HepG2 (cell line): ENCODE data around the gene STIP1. TPM values are rescaled to one million over a fixed set of nuclear protein-coding genes. Genes with fewer than 3 reads are reported as not detected.

ENCODE experiments used
- AHR ChIP-seq: IDR thresholded peaks from 2 replicates; pipeline ENCODE4 v1.6.1; 2018; ENCODE audit warnings: missing genetic modification reagents, missing compliant biosample characterization
- CEBPG ChIP-seq: IDR thresholded peaks from 2 replicates; pipeline ENCODE4 v1.6.1; 2016
- CHCHD3 ChIP-seq: sonication (generic); formaldehyde crosslinking; IDR thresholded peaks from 2 replicates; pipeline ENCODE4 v1.8.0; 2022; ENCODE audit warnings: mild to moderate bottlenecking, missing genetic modification reagents, moderate library complexity
- EED ChIP-seq: sonication (generic); formaldehyde crosslinking; IDR thresholded peaks from 2 replicates; pipeline ENCODE4 v1.5.0; 2020; ENCODE audit warnings: mild to moderate bottlenecking, missing genetic modification reagents
- MNT ChIP-seq: fragments of 450-650 bp; IDR thresholded peaks from 2 replicates; pipeline ENCODE4 v1.6.1; 2016
- NKX3-1 ChIP-seq: sonication (generic); formaldehyde crosslinking; IDR thresholded peaks from 2 replicates; pipeline ENCODE4 v1.5.0; 2020; ENCODE audit warnings: missing genetic modification reagents
- RBM22 ChIP-seq: fragments of 200-400 bp; formaldehyde crosslinking; optimal IDR thresholded peaks from 2 replicates; pipeline ENCODE3; 2017; ENCODE audit warnings: mild to moderate bottlenecking, low read length, moderate library complexity
- RXRA ChIP-seq: sonication (generic); formaldehyde crosslinking; IDR thresholded peaks from 2 replicates; pipeline ENCODE4 v1.5.1; 2020; ENCODE audit warnings: missing genetic modification reagents
- SIX4 ChIP-seq: sonication (generic); formaldehyde crosslinking; IDR thresholded peaks from 2 replicates; pipeline ENCODE4 v1.4.0; 2020; ENCODE audit warnings: missing genetic modification reagents
- SMYD3 ChIP-seq: sonication (generic); formaldehyde crosslinking; IDR thresholded peaks from 2 replicates; pipeline ENCODE4 v1.8.1; 2023; ENCODE audit warnings: mild to moderate bottlenecking, missing genetic modification reagents
- TBL1XR1 ChIP-seq: fragments of 150-350 bp; IDR thresholded peaks from 2 replicates; pipeline ENCODE4 v1.6.1; 2014; ENCODE audit warnings: borderline replicate concordance, low read length; ENCODE audit not compliant: partially characterized antibody
- ZBTB40 ChIP-seq, 2 experiments: fragments of 450-650 bp in 1 of 2; sonication (generic) in 1 of 2; formaldehyde crosslinking in 1 of 2; IDR thresholded peaks; 2 replicates each; pipeline versions ENCODE4 v1.6.1 to v1.8.0; 2016 to 2022; ENCODE audit warnings: antibody characterized with exemption in 1 of 2, mild to moderate bottlenecking in 1 of 2, missing genetic modification reagents in 1 of 2
- ZMYM3 ChIP-seq: sonication (generic); formaldehyde crosslinking; IDR thresholded peaks from 2 replicates; pipeline ENCODE4 v1.5.1; 2020; ENCODE audit warnings: mild to moderate bottlenecking, missing genetic modification reagents
- ZNF382 ChIP-seq: sonication (generic); formaldehyde crosslinking; IDR thresholded peaks from 2 replicates; pipeline ENCODE4 v1.5.0; 2020; ENCODE audit warnings: missing genetic modification reagents, mild to moderate bottlenecking, borderline replicate concordance
- ZNF572 ChIP-seq: sonication (generic); formaldehyde crosslinking; IDR thresholded peaks from 2 replicates; pipeline ENCODE4 v1.5.1; 2020; ENCODE audit warnings: mild to moderate bottlenecking, missing genetic modification reagents
- ZSCAN25 ChIP-seq: sonication (generic); formaldehyde crosslinking; IDR thresholded peaks from 2 replicates; pipeline ENCODE4 v1.8.0; 2022; ENCODE audit warnings: mild to moderate bottlenecking, missing genetic modification reagents
- polyA plus RNA-seq, 8 experiments: library from polyadenylated mRNA; depleted of rRNA in 3 of 8; stranded (reverse) in 7 of 8; unstranded in 1 of 8; fragments of >200 nt; fragmentation: Illumina TruSeq in 4 of 8; extraction: Trizol in 4 of 8; gene quantifications; 2 replicates each; pipeline versions ENCODE4 v1.2.1 to v1.2.3, GENCODE V29; 2011 to 2016; ENCODE audit warnings: low read depth in 4 of 8, missing spikeins in 1 of 8, mixed read lengths in 1 of 8; ENCODE audit not compliant: insufficient read depth in 1 of 8
- total RNA-seq, 5 experiments: library from RNA; depleted of rRNA; stranded (reverse); fragments of >200 nt; fragmentation: Illumina TruSeq; extraction: Trizol; gene quantifications; 2 replicates each; pipeline ENCODE4 v1.2.3, GENCODE V29; 2016; ENCODE audit warnings: low read depth in 1 of 5
- TF ChIP-seq, protein P1 (sequence below): sonication (generic); formaldehyde crosslinking; IDR thresholded peaks from 2 replicates; pipeline ENCODE4 v1.5.0; 2020; ENCODE audit warnings: missing genetic modification reagents, mild to moderate bottlenecking, borderline replicate concordance
- TF ChIP-seq, protein P2 (sequence below): sonication (generic); formaldehyde crosslinking; IDR thresholded peaks from 2 replicates; pipeline ENCODE4 v1.5.1; 2020; ENCODE audit warnings: mild to moderate bottlenecking, missing genetic modification reagents, moderate library complexity

Gene STIP1
- total and polyA plus RNA-seq, 2 of the 13 experiments (the other 11 are each of a cell fraction or from before 2014, with no cell fraction given) = 81.1 to 217 TPM

- TF ChIP-seq MNT (no peak), TBL1XR1 (no peak), ZBTB40 (IDR thresholded peaks at IDR 0.05) (no peak), ZBTB40 (CRISPR knock-in tag; IDR thresholded peaks at IDR 0.05) (peak; percentile 18; the same call in 1 of the 2 replicates), NKX3-1 (CRISPR knock-in tag) (no peak), CHCHD3 (no peak), SMYD3 (CRISPR knock-in tag) (no peak), ZSCAN25 (no peak), ZNF382 (CRISPR knock-in tag) (no peak), CEBPG (no peak), EED (CRISPR knock-in tag) (no peak), ZMYM3 (CRISPR knock-in tag) (peak; percentile 49; the same call in 1 of the 2 replicates), ZNF572 (no peak), RXRA (no peak), SIX4 (CRISPR knock-in tag) (no peak), RBM22 (no peak), AHR (CRISPR knock-in tag) (no peak)
- TF ChIP-seq, protein P1, sequence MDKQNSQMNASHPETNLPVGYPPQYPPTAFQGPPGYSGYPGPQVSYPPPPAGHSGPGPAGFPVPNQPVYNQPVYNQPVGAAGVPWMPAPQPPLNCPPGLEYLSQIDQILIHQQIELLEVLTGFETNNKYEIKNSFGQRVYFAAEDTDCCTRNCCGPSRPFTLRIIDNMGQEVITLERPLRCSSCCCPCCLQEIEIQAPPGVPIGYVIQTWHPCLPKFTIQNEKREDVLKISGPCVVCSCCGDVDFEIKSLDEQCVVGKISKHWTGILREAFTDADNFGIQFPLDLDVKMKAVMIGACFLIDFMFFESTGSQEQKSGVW = no peak
- TF ChIP-seq, protein P2, sequence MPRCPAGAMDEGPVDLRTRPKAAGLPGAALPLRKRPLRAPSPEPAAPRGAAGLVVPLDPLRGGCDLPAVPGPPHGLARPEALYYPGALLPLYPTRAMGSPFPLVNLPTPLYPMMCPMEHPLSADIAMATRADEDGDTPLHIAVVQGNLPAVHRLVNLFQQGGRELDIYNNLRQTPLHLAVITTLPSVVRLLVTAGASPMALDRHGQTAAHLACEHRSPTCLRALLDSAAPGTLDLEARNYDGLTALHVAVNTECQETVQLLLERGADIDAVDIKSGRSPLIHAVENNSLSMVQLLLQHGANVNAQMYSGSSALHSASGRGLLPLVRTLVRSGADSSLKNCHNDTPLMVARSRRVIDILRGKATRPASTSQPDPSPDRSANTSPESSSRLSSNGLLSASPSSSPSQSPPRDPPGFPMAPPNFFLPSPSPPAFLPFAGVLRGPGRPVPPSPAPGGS = no peak
These were observed 32.8 kb downstream of the STIP1 start (continued) for GRCh38 chr11:64218628-64219353.
